ENCODE results near the gene RIPOR2. TPM values are rescaled to one million over a fixed set of nuclear protein-coding genes. Genes with fewer than 3 reads are reported as not detected.

RIPOR2 gene
- total RNA-seq, 4 donors from 2014 or later = 8.8 to 27.0 (median 19.0) TPM

DNA sequence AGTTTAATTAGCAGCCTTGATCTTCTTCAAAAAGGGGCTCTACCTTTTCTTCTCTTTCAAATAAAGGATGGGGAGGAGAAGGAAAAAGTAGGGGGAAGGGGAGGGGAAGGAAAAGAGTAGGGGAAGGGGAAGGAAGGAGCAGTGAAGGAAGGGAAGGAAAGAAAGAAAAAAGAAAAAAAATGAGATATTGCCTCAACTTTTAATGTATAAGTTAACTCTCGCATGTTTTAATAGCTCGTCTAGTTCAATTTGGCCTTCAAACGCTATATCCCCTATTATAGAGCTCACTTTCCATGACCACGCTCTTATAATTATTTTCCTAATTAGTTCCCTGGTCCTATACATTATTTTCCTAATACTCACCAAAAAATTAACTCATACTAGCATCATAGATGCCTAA, 11.9 kb upstream of the RIPOR2 start:
- Histone ChIP-seq H3K36me3 (no peaks in the 10 kb centered on the region), H3K27ac (no peak overlapping the region)
- WGBS, 2 donors = 94 to 97% methylated on average over 4 of the region's 4 CpGs

DNA sequence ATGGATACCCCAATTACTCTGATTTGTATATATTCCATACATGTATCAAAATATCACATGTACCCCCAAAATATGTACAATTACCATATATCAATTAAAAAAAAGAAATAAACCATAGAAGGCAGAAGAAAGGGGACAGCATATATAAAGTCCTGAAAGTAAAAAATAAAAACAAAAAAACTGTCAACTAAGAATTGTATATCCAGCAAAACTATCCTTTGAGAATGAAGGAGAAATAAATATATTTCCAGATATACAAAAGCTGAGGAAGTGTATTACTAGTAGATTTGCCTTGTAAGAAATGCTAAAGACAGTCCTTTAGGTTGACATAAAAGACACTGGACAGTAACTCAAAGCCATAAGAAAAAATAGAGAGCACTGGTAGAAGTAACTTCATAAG, 9.3 kb upstream of the RIPOR2 start:
- Histone ChIP-seq H3K36me3 (no peaks in the 10 kb centered on the region), H3K27me3 (no peaks in the 10 kb centered on the region), H3K27ac (no peak overlapping the region), H3K9me3 (peaks cover 0 to 32% (median 6%) of the 10 kb centered on the region in 4 donors), H3K4me1 (peaks cover 0 to under 1% (median 0%) of the 10 kb centered on the region in 4 donors), H3K4me3 (no peak overlapping the region)
- no peak for DNase-seq (ENCODE audit: low spot score in 2 of 2)
- TF ChIP-seq CTCF (IDR thresholded peaks at IDR 0.05) = no peak
- TF ChIP-seq POLR2A (IDR thresholded peaks at IDR 0.05) = no peak
- no peak for TF ChIP-seq EP300 (IDR thresholded peaks at IDR 0.05)

More for the DNA sequence above, 11.9 kb upstream of the RIPOR2 start:
- Histone ChIP-seq H3K4me3 (no peak overlapping the region), H3K9me3 (peaks cover 0 to 32% (median 6%) of the 10 kb centered on the region in 4 donors), H3K4me1 (peaks cover 0 to 8% (median 0%) of the 10 kb centered on the region in 4 donors), H3K27me3 (no peaks in the 10 kb centered on the region)
- no peak for DNase-seq (ENCODE audit: low spot score in 2 of 2)
- no peak for TF ChIP-seq EP300 (IDR thresholded peaks at IDR 0.05)
- TF ChIP-seq POLR2A (IDR thresholded peaks at IDR 0.05) = no peak
- no peak for TF ChIP-seq CTCF (IDR thresholded peaks at IDR 0.05)

DNA sequence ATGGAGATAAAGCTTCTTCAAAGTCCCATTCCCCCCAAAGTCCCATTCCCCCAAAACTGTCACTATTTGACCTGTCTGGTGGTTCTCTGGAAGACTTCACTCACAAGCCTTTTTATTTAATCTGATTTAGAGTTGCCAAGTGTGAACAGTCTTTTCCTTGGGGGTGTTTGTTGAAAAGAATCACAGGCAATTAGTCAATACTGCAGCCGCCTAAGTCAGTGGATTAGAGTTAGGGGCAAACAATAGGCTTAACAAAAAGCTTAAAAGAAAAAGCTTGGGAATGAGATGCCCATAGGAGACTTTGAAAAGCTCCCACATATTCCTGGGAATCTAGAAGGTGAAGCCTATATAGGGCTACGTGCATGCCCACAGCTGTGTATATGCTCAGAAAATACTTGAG, 8.0 kb upstream of the RIPOR2 start:
- 94 to 98% methylated on average over 2 of the region's 2 CpGs for WGBS, 2 donors
- peaks cover 0 to 32% (median 6%) of the 10 kb centered on the region in 4 donors for H3K9me3 ChIP-seq
- no peaks in the 10 kb centered on the region for H3K27me3 ChIP-seq
- no peaks in the 10 kb centered on the region for H3K36me3 ChIP-seq
- no peaks in the 10 kb centered on the region for H3K4me1 ChIP-seq
- DNase-seq (ENCODE audit: low spot score in 2 of 2) = no peak
- TF ChIP-seq POLR2A (IDR thresholded peaks at IDR 0.05) (no peak), CTCF (IDR thresholded peaks at IDR 0.05) (no peak), EP300 (IDR thresholded peaks at IDR 0.05) (no peak)
- no peak overlapping the region for H3K27ac ChIP-seq
- H3K4me3 ChIP-seq = no peak overlapping the region

DNA sequence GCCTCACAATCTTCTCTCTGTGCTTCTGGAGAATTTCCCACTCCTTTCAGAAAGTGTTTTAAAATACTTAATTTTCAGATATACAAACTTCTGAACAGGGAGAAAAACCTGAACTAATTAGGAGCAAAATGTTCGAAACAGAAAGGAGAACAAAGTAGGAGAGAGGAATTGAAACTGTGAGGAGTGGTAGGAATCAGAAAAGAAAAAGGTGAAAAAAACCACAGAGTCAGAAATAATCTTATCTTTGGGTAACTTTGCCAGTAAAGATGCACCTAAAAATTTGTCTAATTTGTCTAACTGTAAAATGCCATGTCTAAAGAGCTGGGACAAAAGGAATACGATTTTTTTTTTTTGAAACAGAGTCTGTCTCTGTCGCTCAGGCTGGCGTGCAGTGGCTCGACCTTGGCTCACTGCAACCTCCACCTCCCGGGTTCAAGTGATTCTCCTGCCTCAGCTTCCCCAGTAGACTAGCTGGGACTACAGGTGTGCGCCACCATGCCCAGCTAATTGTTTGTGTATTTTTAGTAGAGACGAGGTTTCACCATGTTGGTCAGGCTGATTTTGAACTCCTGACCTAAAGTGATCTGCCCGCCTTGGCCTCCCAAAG, 4.7 kb upstream of the RIPOR2 start:
- H3K4me1 ChIP-seq = peaks cover 0 to 7% (median 0%) of the 10 kb centered on the region in 4 donors
- WGBS, 2 donors = 68 to 77% methylated on average over 9 of the region's 9 CpGs
- no peak for TF ChIP-seq POLR2A (IDR thresholded peaks at IDR 0.05)
- no peak for TF ChIP-seq CTCF (IDR thresholded peaks at IDR 0.05)
- no peak for TF ChIP-seq EP300 (IDR thresholded peaks at IDR 0.05)
- H3K27ac ChIP-seq = no peak overlapping the region
- no peaks in the 10 kb centered on the region for H3K36me3 ChIP-seq
- peaks cover 0 to 19% (median 5%) of the 10 kb centered on the region in 4 donors for H3K9me3 ChIP-seq
- H3K4me3 ChIP-seq = no peak overlapping the region
- H3K27me3 ChIP-seq = no peaks in the 10 kb centered on the region
- no peak for DNase-seq (ENCODE audit: low spot score in 2 of 2)

DNA sequence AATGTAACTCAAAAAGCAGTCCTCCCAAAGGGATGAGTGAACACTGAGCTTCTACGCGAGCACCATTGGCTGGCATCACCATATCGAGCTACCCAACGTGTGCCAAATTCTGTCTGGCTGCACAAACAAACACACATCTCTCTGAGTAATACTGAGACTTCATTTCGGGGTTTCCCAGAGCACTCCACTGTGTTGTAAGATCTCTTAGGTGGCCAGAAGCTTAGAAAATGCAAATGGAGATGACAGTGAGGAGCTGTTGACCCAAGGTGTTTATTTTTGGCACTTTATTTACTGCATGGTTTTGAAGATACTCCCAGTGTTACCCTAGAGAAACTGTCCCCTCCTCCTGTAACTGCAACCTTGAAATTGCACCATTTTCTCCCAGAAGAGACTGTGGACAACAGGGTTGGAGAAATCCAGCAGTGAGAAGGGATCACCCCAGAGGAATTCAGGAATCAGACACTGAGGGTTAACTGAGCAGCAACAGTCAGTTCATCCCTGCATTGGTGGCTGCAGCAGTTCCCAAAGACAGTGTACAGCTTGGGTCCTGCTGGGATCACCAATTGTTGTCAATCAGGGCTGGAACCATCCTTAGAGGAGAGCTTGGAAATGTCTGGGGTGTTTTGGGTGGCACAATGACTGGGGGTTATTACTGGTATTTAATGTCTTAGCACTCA, 1.0 kb upstream of the RIPOR2 start:
- TF ChIP-seq POLR2A (IDR thresholded peaks at IDR 0.05) = no peak
- TF ChIP-seq EP300 (IDR thresholded peaks at IDR 0.05) = no peak
- TF ChIP-seq CTCF (IDR thresholded peaks at IDR 0.05) = no peak
- Histone ChIP-seq H3K27me3 (no peaks in the 10 kb centered on the region), H3K36me3 (no peaks in the 10 kb centered on the region), H3K9me3 (no peaks in the 10 kb centered on the region), H3K27ac (no peak overlapping the region), H3K4me1 (peaks cover 0 to 8% (median under 1%) of the 10 kb centered on the region in 4 donors), H3K4me3 (no peak overlapping the region)
- 78 to 88% methylated on average over 5 of the region's 5 CpGs for WGBS, 2 donors
- DNase-seq (ENCODE audit: low spot score in 2 of 2) = no peak

Measured in tibial nerve (tissue), 4 donors.